Measurements from ENCODE around the gene LRRC49.

LRRC49 gene

GRCh38 chr15:71057143-71057542 is 164.5 kb downstream of the LRRC49 start:
- Mint-ChIP-seq H3K4me3 (no peak overlapping the region), H3K9me3 (no peaks in the 10 kb centered on the region), H3K27me3 (peaks cover 24% of the 10 kb centered on the region), H3K4me1 (ENCODE audit: low read depth) (no peaks in the 10 kb centered on the region), H3K36me3 (ENCODE audit: low read depth) (no peaks in the 10 kb centered on the region), H3K27ac (no peak overlapping the region)

- Mint-ChIP-seq H3K36me3 (ENCODE audit: low read depth) (no peaks in the 10 kb centered on the region), H3K9me3 (no peaks in the 10 kb centered on the region), H3K4me3 (no peak overlapping the region), H3K27me3 (peaks cover 25% of the 10 kb centered on the region), H3K27ac (no peak overlapping the region), H3K4me1 (ENCODE audit: low read depth) (no peaks in the 10 kb centered on the region)
These were observed 165.0 kb downstream of the LRRC49 start for GRCh38 chr15:71057581-71057980.

- Mint-ChIP-seq H3K9me3 (no peaks in the 10 kb centered on the region), H3K27me3 (peaks cover 38% of the 10 kb centered on the region), H3K4me1 (ENCODE audit: low read depth) (no peaks in the 10 kb centered on the region), H3K4me3 (no peak overlapping the region), H3K36me3 (ENCODE audit: low read depth) (no peaks in the 10 kb centered on the region), H3K27ac (no peak overlapping the region)
These were observed 168.4 kb downstream of the LRRC49 start for GRCh38 chr15:71060983-71061382.

- no peaks in the 10 kb centered on the region for H3K9me3 Mint-ChIP-seq
- no peaks in the 10 kb centered on the region for H3K36me3 Mint-ChIP-seq (ENCODE audit: low read depth)
- H3K27ac Mint-ChIP-seq = no peak overlapping the region
- peaks cover 26% of the 10 kb centered on the region for H3K27me3 Mint-ChIP-seq
- no peaks in the 10 kb centered on the region for H3K4me1 Mint-ChIP-seq (ENCODE audit: low read depth)
- H3K4me3 Mint-ChIP-seq = no peak overlapping the region
These were observed 174.4 kb downstream of the LRRC49 start for GRCh38 chr15:71066983-71067382.

GRCh38 chr15:71069693-71070092 is 177.1 kb downstream of the LRRC49 start:
- peaks cover 17% of the 10 kb centered on the region for H3K27me3 Mint-ChIP-seq
- H3K36me3 Mint-ChIP-seq (ENCODE audit: low read depth) = no peaks in the 10 kb centered on the region
- H3K27ac Mint-ChIP-seq = no peak overlapping the region
- H3K4me3 Mint-ChIP-seq = no peak overlapping the region
- H3K4me1 Mint-ChIP-seq (ENCODE audit: low read depth) = no peaks in the 10 kb centered on the region
- H3K9me3 Mint-ChIP-seq = no peaks in the 10 kb centered on the region

- H3K9me3 Mint-ChIP-seq = no peaks in the 10 kb centered on the region
- no peak overlapping the region for H3K4me3 Mint-ChIP-seq
- peaks cover 16% of the 10 kb centered on the region for H3K27me3 Mint-ChIP-seq
- no peaks in the 10 kb centered on the region for H3K36me3 Mint-ChIP-seq (ENCODE audit: low read depth)
- no peak overlapping the region for H3K27ac Mint-ChIP-seq
- no peaks in the 10 kb centered on the region for H3K4me1 Mint-ChIP-seq (ENCODE audit: low read depth)
These were observed 178.9 kb downstream of the LRRC49 start for GRCh38 chr15:71071529-71071928.

- no peak overlapping the region for H3K4me3 Mint-ChIP-seq
- no peaks in the 10 kb centered on the region for H3K9me3 Mint-ChIP-seq
- H3K4me1 Mint-ChIP-seq (ENCODE audit: low read depth) = no peaks in the 10 kb centered on the region
- H3K36me3 Mint-ChIP-seq (ENCODE audit: low read depth) = no peaks in the 10 kb centered on the region
- no peak overlapping the region for H3K27ac Mint-ChIP-seq
- peaks cover 16% of the 10 kb centered on the region for H3K27me3 Mint-ChIP-seq
These were observed 179.8 kb downstream of the LRRC49 start for GRCh38 chr15:71072423-71072822.

GRCh38 chr15:71078506-71079207 is 186.0 kb downstream of the LRRC49 start:
- Mint-ChIP-seq H3K4me1 (ENCODE audit: low read depth) (no peaks in the 10 kb centered on the region), H3K27me3 (peaks cover 24% of the 10 kb centered on the region)

GRCh38 chr15:71079208-71080044 is 186.8 kb downstream of the LRRC49 start:
- H3K4me1 Mint-ChIP-seq (ENCODE audit: low read depth) = no peaks in the 10 kb centered on the region
- peaks cover 30% of the 10 kb centered on the region for H3K27me3 Mint-ChIP-seq

More at GRCh38 chr15:71078506-71079207, 186.0 kb downstream of the LRRC49 start:
- Mint-ChIP-seq H3K27ac (no peak overlapping the region), H3K36me3 (ENCODE audit: low read depth) (no peaks in the 10 kb centered on the region), H3K4me3 (no peak overlapping the region), H3K9me3 (peaks cover 3% of the 10 kb centered on the region)

GRCh38 chr15:71080166-71080565 is 187.5 kb downstream of the LRRC49 start:
- peaks cover 3% of the 10 kb centered on the region for H3K9me3 Mint-ChIP-seq

More at GRCh38 chr15:71079208-71080044, 186.8 kb downstream of the LRRC49 start:
- Mint-ChIP-seq H3K4me3 (no peak overlapping the region), H3K36me3 (ENCODE audit: low read depth) (no peaks in the 10 kb centered on the region), H3K27ac (no peak overlapping the region), H3K9me3 (peaks cover 3% of the 10 kb centered on the region)

GRCh38 chr15:71080705-71081104 is 188.1 kb downstream of the LRRC49 start:
- Mint-ChIP-seq H3K27ac (no peak overlapping the region), H3K36me3 (ENCODE audit: low read depth) (no peaks in the 10 kb centered on the region), H3K9me3 (peaks cover 3% of the 10 kb centered on the region), H3K4me3 (no peak overlapping the region), H3K27me3 (peaks cover 33% of the 10 kb centered on the region), H3K4me1 (ENCODE audit: low read depth) (no peaks in the 10 kb centered on the region)

More at GRCh38 chr15:71080166-71080565, 187.5 kb downstream of the LRRC49 start:
- H3K4me1 Mint-ChIP-seq (ENCODE audit: low read depth) = no peaks in the 10 kb centered on the region
- no peak overlapping the region for H3K27ac Mint-ChIP-seq
- H3K4me3 Mint-ChIP-seq = no peak overlapping the region
- peaks cover 31% of the 10 kb centered on the region for H3K27me3 Mint-ChIP-seq
- no peaks in the 10 kb centered on the region for H3K36me3 Mint-ChIP-seq (ENCODE audit: low read depth)

- H3K4me1 Mint-ChIP-seq (ENCODE audit: low read depth) = no peaks in the 10 kb centered on the region
- H3K4me3 Mint-ChIP-seq = no peak overlapping the region
- peaks cover 3% of the 10 kb centered on the region for H3K9me3 Mint-ChIP-seq
- H3K36me3 Mint-ChIP-seq (ENCODE audit: low read depth) = no peaks in the 10 kb centered on the region
- H3K27me3 Mint-ChIP-seq = peaks cover 38% of the 10 kb centered on the region
- no peak overlapping the region for H3K27ac Mint-ChIP-seq
These were observed 190.2 kb downstream of the LRRC49 start for GRCh38 chr15:71082803-71083202.

GRCh38 chr15:71083349-71083748 is 190.7 kb downstream of the LRRC49 start:
- H3K36me3 Mint-ChIP-seq (ENCODE audit: low read depth) = no peaks in the 10 kb centered on the region
- peaks cover 2% of the 10 kb centered on the region for H3K9me3 Mint-ChIP-seq
- peaks cover 37% of the 10 kb centered on the region for H3K27me3 Mint-ChIP-seq
- H3K4me3 Mint-ChIP-seq = no peak overlapping the region
- no peak overlapping the region for H3K27ac Mint-ChIP-seq
- no peaks in the 10 kb centered on the region for H3K4me1 Mint-ChIP-seq (ENCODE audit: low read depth)

GRCh38 chr15:71084264-71084663 is 191.6 kb downstream of the LRRC49 start:
- H3K4me1 Mint-ChIP-seq (ENCODE audit: low read depth) = no peaks in the 10 kb centered on the region
- H3K4me3 Mint-ChIP-seq = no peak overlapping the region
- H3K27me3 Mint-ChIP-seq = peaks cover 37% of the 10 kb centered on the region
- no peaks in the 10 kb centered on the region for H3K9me3 Mint-ChIP-seq
- no peaks in the 10 kb centered on the region for H3K36me3 Mint-ChIP-seq (ENCODE audit: low read depth)
- no peak overlapping the region for H3K27ac Mint-ChIP-seq

- H3K36me3 Mint-ChIP-seq (ENCODE audit: low read depth) = no peaks in the 10 kb centered on the region
- no peaks in the 10 kb centered on the region for H3K4me1 Mint-ChIP-seq (ENCODE audit: low read depth)
- peaks cover 39% of the 10 kb centered on the region for H3K27me3 Mint-ChIP-seq
- H3K27ac Mint-ChIP-seq = no peak overlapping the region
- no peaks in the 10 kb centered on the region for H3K9me3 Mint-ChIP-seq
- no peak overlapping the region for H3K4me3 Mint-ChIP-seq
These were observed 193.2 kb downstream of the LRRC49 start for GRCh38 chr15:71085809-71086208.
